GM12801 (cell line): ENCODE measurements around the gene PLA2G2E.

Source experiments
- TF ChIP-seq, protein P1 (sequence below): IDR thresholded peaks from one replicate; pipeline ENCODE4 v1.5.1; 2011; ENCODE audit warnings: control low read depth; ENCODE audit not compliant: insufficient read length; ENCODE audit errors: extremely low read depth

The PLA2G2E gene, protein sequence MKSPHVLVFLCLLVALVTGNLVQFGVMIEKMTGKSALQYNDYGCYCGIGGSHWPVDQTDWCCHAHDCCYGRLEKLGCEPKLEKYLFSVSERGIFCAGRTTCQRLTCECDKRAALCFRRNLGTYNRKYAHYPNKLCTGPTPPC

DNA sequence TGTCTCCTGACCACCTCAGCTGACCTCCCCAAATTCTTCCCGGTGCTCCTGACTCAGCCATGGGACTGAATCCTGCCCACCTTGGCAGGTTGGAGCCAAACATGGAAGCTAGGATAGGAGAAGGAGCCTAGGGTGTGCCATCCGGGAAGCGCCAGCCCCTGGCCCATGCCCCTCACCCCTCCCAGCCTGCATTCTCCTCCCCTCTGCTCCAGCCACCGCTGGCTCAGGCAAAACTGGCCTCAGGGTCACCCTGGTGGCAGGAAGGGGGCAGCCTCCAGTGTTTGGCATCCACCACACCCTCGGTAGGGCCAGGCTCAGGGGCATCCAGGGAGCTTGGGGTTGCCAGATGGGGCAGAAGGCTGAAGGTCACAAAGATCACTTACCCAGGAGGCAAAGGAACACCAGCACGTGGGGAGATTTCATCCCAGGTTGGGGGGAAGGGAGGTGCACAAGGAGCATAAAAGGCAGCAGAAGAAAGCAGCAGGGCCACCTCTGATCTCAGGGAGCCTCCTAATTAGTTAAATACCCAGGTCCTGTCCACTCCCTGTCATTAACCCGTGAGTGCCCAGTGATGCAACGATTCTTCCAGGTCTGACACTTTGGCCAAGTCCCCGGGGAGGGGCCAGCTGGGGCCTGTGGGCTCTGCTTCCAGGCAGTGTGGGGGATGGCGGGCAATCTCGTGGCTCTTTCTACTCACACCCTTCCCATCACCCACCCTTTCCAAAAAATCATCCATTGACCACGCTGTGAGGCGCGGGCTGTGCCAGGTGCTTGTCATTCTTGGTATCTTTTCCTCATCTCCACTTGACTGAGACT is at the start of gene PLA2G2E:
PLA2G2E (minus strand) TSS at position 481 of the 816 bp plus-strand sequence; CDS start at position 423, 58 bp downstream.
- TF ChIP-seq, protein P1, sequence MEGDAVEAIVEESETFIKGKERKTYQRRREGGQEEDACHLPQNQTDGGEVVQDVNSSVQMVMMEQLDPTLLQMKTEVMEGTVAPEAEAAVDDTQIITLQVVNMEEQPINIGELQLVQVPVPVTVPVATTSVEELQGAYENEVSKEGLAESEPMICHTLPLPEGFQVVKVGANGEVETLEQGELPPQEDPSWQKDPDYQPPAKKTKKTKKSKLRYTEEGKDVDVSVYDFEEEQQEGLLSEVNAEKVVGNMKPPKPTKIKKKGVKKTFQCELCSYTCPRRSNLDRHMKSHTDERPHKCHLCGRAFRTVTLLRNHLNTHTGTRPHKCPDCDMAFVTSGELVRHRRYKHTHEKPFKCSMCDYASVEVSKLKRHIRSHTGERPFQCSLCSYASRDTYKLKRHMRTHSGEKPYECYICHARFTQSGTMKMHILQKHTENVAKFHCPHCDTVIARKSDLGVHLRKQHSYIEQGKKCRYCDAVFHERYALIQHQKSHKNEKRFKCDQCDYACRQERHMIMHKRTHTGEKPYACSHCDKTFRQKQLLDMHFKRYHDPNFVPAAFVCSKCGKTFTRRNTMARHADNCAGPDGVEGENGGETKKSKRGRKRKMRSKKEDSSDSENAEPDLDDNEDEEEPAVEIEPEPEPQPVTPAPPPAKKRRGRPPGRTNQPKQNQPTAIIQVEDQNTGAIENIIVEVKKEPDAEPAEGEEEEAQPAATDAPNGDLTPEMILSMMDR: no peak

DNA sequence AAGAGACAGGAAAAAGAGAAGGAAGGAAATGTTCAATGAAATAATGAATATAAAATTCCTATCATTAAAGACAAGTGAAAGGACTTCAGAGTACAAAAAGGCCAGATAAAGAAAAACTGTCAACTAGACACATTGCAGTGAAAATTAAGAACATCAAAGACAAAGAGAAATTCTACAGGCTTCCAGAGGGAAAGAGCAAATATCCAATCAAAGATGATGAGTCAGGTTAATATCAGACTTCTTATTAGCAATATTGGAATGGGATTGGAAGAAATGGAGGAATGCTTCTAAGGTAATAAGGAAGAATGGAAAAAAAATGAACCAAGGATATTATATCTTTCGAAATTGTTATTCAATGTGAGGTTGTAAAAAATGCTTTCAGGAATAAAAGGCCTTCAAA is 48.2 kb upstream of the PLA2G2E start:
- TF ChIP-seq, protein P1: no peak

DNA sequence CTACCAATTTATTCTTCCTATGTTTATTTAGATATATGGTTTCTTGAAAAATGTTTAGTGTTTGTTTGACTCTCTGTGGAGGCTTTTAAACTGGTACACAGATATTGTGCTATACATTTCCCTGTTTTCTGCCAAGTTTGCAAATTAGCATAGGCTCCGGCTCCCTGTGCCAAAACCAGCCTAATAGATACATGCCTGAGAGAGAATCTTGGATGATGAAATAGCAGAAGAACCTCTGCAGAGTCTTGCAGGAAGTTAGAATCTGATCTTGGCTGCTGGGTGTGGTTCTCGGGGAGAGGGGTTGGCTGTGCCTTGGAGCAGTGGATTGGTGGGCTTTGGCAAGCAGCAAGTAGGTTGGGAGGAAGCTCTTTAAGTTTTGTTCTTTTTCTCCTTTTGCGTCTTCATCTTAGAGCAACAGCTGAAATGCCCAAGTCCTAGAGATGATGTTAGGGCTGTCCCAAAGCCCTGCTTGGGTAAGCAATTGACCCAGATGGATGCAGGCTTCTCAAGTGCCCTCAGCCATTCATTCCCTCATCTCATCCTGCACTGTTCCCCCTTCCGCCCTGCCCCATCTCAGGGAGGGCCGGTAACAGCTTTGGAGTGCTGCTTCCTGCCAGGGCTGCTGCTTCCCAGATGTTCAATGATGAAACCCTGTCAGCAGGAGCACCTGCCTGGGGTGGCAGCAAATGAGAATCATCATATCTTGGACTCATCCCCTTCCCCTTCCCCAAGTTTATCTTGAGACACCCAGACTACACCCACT is 46.7 kb upstream of the PLA2G2E start:
- TF ChIP-seq, protein P1: no peak

DNA sequence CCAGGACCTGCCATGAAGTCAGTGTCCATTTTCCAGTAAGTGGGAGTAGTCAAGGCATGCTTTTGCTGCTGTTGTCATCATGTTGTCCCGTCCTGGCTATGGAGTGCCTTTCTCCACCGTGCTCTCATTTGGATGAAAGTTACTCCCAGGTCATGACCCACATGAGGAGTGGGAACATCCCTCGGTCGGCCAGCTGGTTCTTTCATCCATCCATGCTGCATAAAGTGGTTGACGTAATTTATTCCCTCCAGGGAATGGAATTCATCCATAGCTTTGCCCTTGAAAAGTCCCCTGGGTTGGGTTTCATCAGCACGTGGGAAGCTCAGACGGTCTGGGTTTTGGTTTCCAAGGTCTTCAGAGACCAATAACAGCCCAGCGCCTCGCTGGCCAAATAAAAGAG is 44.4 kb upstream of the PLA2G2E start:
- TF ChIP-seq, protein P1: no peak

DNA sequence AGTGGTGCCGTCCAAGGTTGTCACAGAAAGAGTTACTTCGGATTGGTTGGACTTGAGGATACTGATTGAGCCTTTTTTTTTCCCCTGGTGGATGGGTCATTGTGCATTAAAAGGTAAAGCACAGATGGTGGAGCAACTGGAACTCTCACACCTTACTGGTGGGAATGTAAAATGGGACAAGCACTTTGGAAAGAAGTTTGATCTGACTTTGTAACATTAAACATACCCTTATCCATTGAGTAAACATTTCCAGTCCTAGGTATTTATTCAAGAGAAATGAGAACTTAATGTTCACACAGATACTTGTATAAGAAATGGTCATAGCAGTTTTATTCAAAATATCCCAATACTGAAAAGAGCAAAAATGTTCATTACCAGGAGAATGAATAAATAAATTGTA is 41.1 kb upstream of the PLA2G2E start:
- TF ChIP-seq, protein P1: no peak

DNA sequence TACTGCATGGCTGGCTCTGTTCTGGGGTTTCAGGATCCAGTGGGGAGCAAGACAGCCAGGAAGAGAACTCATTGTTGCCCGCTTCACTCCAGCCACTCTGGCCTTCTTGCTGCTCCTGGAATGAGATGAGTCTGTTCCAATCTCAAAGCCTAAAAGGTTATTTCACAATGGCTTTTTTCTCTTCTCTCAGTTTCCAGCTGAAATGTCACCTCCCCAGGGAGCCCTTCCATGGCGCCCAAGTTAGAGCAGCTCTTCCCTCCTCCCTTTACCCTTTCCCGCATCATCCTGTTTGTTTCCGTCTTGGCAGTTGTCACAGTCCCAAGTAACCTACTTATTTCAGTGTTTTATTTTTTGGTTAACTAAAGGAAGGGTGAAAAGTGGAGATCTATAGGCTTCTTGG is 40.2 kb upstream of the PLA2G2E start:
- TF ChIP-seq, protein P1: no peak

DNA sequence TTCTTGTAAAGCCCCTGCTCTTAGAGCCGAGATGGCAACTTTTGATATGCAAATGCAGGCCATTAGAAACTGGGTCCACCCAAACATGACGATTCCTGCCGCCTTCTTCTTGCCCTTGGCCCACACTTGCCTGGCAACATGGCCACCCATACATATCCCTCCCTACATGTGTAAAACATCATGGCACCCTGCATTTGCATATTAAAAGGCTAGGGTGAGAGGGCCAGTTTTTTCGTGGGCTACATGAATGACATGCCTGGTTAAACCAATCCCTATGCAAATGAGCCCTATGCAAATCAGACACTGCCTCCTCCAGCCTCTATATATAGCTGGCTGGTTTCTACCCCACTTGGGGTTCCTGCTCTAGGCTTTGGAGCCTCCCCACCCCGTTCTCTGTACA is 37.2 kb upstream of the PLA2G2E start:
- TF ChIP-seq, protein P1: no peak
